ENCODE results near the gene PTPRU. TPM values are rescaled to one million over a fixed set of nuclear protein-coding genes. Genes with fewer than 3 reads are reported as not detected.

PTPRU gene
- total RNA-seq, 4 donors from 2014 or later, result 12.3 to 19.9 (median 15.9) TPM

- TF ChIP-seq, protein P1, sequence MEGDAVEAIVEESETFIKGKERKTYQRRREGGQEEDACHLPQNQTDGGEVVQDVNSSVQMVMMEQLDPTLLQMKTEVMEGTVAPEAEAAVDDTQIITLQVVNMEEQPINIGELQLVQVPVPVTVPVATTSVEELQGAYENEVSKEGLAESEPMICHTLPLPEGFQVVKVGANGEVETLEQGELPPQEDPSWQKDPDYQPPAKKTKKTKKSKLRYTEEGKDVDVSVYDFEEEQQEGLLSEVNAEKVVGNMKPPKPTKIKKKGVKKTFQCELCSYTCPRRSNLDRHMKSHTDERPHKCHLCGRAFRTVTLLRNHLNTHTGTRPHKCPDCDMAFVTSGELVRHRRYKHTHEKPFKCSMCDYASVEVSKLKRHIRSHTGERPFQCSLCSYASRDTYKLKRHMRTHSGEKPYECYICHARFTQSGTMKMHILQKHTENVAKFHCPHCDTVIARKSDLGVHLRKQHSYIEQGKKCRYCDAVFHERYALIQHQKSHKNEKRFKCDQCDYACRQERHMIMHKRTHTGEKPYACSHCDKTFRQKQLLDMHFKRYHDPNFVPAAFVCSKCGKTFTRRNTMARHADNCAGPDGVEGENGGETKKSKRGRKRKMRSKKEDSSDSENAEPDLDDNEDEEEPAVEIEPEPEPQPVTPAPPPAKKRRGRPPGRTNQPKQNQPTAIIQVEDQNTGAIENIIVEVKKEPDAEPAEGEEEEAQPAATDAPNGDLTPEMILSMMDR (IDR thresholded peaks at IDR 0.05), result no peak
- DNase-seq (ENCODE audit: low spot score) (no peak), ATAC-seq (ENCODE audit: low FRiP score) (no peak)
These were observed 39.1 kb downstream of the PTPRU start for GRCh38 chr1:29275435-29275834.

GRCh38 chr1:29278124-29278523 is 41.8 kb downstream of the PTPRU start:
- DNase-seq (ENCODE audit: low spot score) (no peak), ATAC-seq (ENCODE audit: low FRiP score) (no peak)
- TF ChIP-seq, protein P1 (IDR thresholded peaks at IDR 0.05), result no peak

GRCh38 chr1:29279406-29279805 is 43.1 kb downstream of the PTPRU start:
- no peak for DNase-seq (ENCODE audit: low spot score)
- TF ChIP-seq, protein P1 (IDR thresholded peaks at IDR 0.05), result no peak
- no peak for ATAC-seq (ENCODE audit: low FRiP score)

DNA sequence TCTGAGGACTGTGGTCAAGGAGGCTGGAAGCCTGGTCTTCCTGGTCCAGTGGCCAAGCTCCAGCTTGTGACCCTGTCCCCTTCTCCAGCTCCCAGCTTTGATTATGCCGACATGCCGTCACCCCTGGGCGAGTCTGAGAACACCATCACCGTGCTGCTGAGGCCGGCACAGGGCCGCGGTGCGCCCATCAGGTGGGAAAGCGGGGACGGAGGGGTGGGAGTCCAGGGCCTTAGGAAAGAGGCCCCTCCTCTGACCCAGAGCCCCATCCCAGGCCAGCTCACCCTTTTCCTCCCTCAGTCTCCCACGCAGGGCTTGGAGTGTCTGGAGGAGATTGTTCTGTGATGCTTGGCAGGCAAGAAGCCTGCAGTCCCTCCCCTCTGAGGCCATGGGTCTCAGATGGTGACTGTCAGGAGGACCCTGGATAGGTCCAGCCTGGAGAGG is 43.6 kb downstream of the PTPRU start:
- TF ChIP-seq, protein P1 (IDR thresholded peaks at IDR 0.05), result no peak
- no peak for DNase-seq (ENCODE audit: low spot score)
- ATAC-seq (ENCODE audit: low FRiP score), result no peak

DNA sequence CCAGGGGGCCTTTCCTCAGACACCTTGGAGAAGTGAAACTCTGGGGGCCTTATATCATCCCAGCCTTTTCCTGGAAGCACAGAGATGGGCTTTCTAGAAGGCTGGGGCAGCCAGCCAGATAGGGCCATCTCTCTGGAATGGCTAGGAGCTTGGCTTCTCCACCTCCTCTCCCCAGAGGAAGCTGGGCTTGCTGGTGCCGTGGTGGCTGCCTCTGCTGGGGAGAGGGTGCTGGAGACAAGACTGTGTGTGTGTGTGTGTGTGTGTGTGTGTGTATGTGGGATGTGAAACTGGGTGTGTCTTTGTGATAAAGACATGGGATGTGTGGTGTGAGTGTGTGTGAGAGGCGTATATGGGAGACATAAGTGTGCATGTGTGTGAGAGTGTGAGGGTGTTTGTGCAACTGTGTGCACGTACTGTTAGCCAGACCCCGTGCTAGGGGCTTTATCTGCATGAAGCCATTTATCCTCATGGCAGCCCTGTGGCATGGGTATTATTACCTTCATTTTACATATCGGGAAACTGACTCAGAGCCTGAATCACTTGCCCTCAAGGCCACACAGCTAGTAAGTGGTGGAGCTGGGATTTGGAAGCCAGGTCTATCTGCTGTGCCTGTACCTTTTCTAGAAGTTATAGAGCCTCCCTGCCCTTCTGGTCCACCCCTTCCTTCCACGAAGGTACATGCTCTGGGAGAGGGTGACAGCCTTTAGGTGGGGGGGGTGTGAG is 44.2 kb downstream of the PTPRU start:
- ATAC-seq (ENCODE audit: low FRiP score) (no peak), DNase-seq (ENCODE audit: low spot score) (no peak)
- TF ChIP-seq, protein P1 (IDR thresholded peaks at IDR 0.05), result no peak

DNA sequence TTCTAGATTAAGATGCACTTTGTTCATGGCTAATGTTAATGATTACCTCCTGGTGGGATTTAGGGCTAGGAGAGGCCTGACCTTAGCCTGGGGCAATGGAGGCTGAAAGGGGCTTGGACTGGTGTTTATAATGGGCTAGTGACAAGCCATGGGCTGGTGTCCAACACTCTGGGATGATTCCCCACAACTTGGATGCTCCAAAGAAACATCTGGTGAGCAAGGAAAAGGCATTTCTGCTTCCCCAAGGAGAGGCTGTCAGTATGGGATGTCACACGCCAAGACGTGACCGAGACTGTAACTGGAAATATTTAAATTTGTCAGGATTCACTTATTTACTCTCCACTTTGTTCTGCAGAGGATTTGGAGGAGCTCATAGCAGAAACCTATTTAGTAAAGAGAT is 45.2 kb downstream of the PTPRU start:
- DNase-seq (ENCODE audit: low spot score) (no peak), ATAC-seq (ENCODE audit: low FRiP score) (no peak)
- TF ChIP-seq, protein P1 (IDR thresholded peaks at IDR 0.05), result no peak
